ENCODE data around the gene CPTP. TPM values are rescaled to one million over a fixed set of nuclear protein-coding genes. Genes with fewer than 3 reads are reported as not detected.

CPTP gene
- total and polyA plus RNA-seq, 10 of the 15 experiments (the other 5 are each of a cell fraction or from before 2014, with no cell fraction given): 0.06 to 24.3 (median 10.0) TPM

DNA sequence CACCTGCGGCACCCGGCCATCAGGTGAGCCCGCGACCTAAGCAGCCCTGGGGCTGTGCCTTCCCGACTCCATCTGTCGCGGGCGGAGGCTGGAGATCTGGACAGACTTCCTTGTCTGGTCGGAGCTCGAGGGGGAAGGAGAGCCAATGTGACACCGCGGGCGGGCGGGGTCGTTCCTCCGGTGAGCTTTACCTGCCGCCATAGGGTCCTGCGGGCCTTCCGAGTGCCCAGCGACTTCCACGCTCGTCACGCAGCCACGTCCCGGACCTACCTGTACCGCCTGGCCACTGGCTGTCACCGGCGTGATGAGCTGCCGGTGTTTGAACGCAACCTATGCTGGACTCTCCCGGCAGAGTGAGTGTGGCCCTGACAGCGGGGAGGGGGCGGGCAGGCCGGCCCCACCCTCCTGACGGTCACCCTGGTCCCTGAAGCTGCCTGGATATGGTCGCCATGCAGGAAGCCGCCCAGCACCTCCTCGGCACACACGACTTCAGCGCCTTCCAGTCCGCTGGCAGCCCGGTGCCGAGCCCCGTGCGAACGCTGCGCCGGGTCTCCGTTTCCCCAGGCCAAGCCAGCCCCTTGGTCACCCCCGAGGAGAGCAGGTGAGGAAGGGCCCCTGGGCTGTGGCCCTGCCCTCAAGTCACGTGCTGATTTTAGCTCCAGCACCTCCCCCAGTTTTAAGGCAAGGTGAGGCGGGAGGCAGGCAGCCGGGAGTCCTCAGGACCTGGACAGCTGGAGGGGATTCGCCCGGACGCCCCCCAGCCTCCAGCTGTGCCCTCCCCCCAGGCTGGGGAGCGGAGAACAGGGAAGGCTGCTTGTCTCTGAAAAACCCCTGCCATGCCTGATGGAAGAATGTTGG, 15.1 kb upstream of the CPTP start (continued):
- TF ChIP-seq BHLHE40 (IDR thresholded peaks at IDR 0.05; ENCODE audit: borderline replicate concordance in 1 of 2, low read depth in 2 of 2, low read length in 1 of 2) (peak in 1 of 2 experiments; percentile 75; a peak in 2 of 4 replicates), POLR2A (IDR thresholded peaks at IDR 0.05; ENCODE audit: low read depth, low read length) (peak; percentile 27; the same call in 1 of the 2 replicates)

GRCh38 chr1:1310109-1310385, 14.6 kb upstream of the CPTP start:
- Histone ChIP-seq H3K9ac (ENCODE audit: control insufficient read depth, insufficient read depth, low read length) (no peak overlapping the region), H3K4me3 (no peak overlapping the region), H3K4me1 (ENCODE audit: control insufficient read depth, insufficient read depth, low read length) (peaks cover 21% of the 10 kb centered on the region), H2AFZ (ENCODE audit: control insufficient read depth, low read depth, low read length) (no peak overlapping the region), H3K4me2 (ENCODE audit: control insufficient read depth, insufficient read depth) (peak overlapping the region; percentile 86; the same call in 1 of the 2 replicates), H3K79me2 (ENCODE audit: control insufficient read depth, insufficient read depth, low read length) (peaks cover 26% of the 10 kb centered on the region), H4K20me1 (ENCODE audit: control insufficient read depth, insufficient read depth) (no peaks in the 10 kb centered on the region), H3K36me3 (ENCODE audit: control insufficient read depth in 2 of 2, insufficient read depth in 2 of 2, low read length in 1 of 2) (peaks cover 3 to 31% of the 10 kb centered on the region in 2 experiments; a peak in 3 of 4 replicates), H3K9me3 (replicated peaks; ENCODE audit: control insufficient read depth, insufficient read depth, low read length) (no peaks in the 10 kb centered on the region), H3K27ac (ENCODE audit: control insufficient read depth, insufficient read depth) (no peak overlapping the region), H3K27me3 (replicated peaks in 1 of 2; ENCODE audit: control insufficient read depth in 2 of 2, insufficient read depth in 2 of 2, low read length in 1 of 2) (no peaks in the 10 kb centered on the region)
- intact Hi-C loops (cut with micrococcal nuclease; ENCODE audit: unreplicated experiment): no loop called here
- ChIA-PET RAD21 (ENCODE audit: unreplicated experiment) (interaction anchor here (1.0 kb wide), 1 partner anchor 59 kb away, joined by 3 read pairs; no protein-coding TSS in a partner anchor), SMC1A (ENCODE audit: uncharacterized antibody, unreplicated experiment) (no interaction called here), POLR2A (no interaction called here), CTCF (interaction anchor here (1.4 kb wide), 1 partner anchor 62 kb away, joined by 5 read pairs; no protein-coding TSS in a partner anchor)
- 67% methylated on average over 3 of the region's 3 CpGs for WGBS (ENCODE audit: insufficient coverage, insufficient replicate concordance, low lambda C conversion rate, missing lambda C conversion rate)
- in situ Hi-C loops (cut with MboI): no loop called here
- TF ChIP-seq NFYA (IDR thresholded peaks at IDR 0.05; ENCODE audit: borderline replicate concordance, low read depth, low read length) (no peak), CEBPB (IDR thresholded peaks at IDR 0.05; ENCODE audit: borderline replicate concordance in 1 of 2, low read depth in 2 of 2, low read length in 2 of 2) (no peak), ZBED1 (IDR thresholded peaks at IDR 0.05; ENCODE audit: borderline replicate concordance) (no peak)
- TF ChIP-seq, protein P1, sequence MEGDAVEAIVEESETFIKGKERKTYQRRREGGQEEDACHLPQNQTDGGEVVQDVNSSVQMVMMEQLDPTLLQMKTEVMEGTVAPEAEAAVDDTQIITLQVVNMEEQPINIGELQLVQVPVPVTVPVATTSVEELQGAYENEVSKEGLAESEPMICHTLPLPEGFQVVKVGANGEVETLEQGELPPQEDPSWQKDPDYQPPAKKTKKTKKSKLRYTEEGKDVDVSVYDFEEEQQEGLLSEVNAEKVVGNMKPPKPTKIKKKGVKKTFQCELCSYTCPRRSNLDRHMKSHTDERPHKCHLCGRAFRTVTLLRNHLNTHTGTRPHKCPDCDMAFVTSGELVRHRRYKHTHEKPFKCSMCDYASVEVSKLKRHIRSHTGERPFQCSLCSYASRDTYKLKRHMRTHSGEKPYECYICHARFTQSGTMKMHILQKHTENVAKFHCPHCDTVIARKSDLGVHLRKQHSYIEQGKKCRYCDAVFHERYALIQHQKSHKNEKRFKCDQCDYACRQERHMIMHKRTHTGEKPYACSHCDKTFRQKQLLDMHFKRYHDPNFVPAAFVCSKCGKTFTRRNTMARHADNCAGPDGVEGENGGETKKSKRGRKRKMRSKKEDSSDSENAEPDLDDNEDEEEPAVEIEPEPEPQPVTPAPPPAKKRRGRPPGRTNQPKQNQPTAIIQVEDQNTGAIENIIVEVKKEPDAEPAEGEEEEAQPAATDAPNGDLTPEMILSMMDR (IDR thresholded peaks at IDR 0.05 in 2 of 3, conservative IDR thresholded peaks at IDR 0.05 in 1 of 3; ENCODE audit: control insufficient read depth in 2 of 3, extremely low read depth in 1 of 3, insufficient read depth in 1 of 3, low read depth in 3 of 3, low read length in 3 of 3): 0 out of 6 replicates have a peak, but pooled peaks of 1 of the 3 experiments have one; percentile 6
- FAIRE-seq (no peak), ATAC-seq (no peak), DNase-seq (ENCODE audit: low read depth, low spot score) (no peak)
- BruUV-seq (replicated peaks): no TSS peak

Measured in GM12878 (cell line).